GM12874 (cell line): ENCODE measurements around the gene IFT25.

Experiments
- CTCF ChIP-seq: IDR thresholded peaks from 2 replicates; pipeline ENCODE4 v1.5.1; 2011; ENCODE audit warnings: low read depth, mild to moderate bottlenecking, control low read depth, low read length, moderate library complexity; ENCODE audit not compliant: insufficient read depth

The IFT25 gene

GRCh38 chr1:53899206-53899628, 46.3 kb downstream of the IFT25 start:
- TF ChIP-seq CTCF: no peak

GRCh38 chr1:53896635-53897229, 48.8 kb downstream of the IFT25 start:
- no peak for TF ChIP-seq CTCF

GRCh38 chr1:53895421-53895820, 50.1 kb downstream of the IFT25 start:
- TF ChIP-seq CTCF: no peak

DNA sequence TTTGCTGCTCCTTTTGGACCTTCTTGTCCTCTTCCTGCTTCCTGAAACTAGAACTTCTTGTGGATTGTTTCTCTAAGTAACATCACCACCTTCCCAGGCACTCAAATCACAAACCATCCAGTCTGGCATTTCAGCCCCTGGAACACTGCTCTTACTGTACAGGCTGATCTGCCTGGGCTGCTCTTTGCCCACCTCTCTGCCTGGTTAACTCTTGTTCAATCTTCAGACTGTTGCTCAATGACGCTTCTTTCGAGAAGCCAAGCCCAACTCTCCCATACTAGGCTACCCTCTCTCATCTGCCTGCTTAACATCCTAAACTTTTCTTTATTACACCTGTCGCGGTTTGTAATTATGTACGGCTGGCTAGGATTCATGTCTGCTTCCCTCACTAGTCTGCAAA, 50.9 kb downstream of the IFT25 start:
- TF ChIP-seq CTCF: no peak

DNA sequence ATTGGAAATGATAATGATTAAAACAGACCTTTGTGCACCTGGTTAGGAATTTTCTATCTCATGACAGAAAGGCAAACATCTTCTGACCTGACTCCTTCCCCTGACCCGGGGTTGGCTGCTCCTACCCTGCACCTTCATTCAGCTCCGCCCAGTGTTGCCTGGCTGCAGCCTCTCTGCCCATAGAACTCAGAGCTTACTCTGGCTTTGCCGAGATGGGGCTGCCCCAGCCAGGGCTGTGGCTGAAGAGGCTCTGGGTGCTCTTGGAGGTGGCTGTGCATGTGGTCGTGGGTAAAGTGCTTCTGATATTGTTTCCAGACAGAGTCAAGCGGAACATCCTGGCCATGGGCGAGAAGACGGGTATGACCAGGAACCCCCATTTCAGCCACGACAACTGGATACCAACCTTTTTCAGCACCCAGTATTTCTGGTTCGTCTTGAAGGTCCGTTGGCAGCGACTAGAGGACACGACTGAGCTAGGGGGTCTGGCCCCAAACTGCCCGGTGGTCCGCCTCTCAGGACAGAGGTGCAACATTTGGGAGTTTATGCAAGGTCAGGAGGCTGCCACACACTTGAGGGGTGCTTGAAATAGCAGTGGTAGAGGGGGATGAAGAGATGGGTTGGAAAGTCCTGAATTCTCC, 51.4 kb downstream of the IFT25 start, which contains the start of gene DIO1:
Gene DIO1, plus strand, starts transcription at position 189 of the 638 bp plus-strand sequence. Its CDS starts 24 bp downstream, at position 213.
- no peak for TF ChIP-seq CTCF

DNA sequence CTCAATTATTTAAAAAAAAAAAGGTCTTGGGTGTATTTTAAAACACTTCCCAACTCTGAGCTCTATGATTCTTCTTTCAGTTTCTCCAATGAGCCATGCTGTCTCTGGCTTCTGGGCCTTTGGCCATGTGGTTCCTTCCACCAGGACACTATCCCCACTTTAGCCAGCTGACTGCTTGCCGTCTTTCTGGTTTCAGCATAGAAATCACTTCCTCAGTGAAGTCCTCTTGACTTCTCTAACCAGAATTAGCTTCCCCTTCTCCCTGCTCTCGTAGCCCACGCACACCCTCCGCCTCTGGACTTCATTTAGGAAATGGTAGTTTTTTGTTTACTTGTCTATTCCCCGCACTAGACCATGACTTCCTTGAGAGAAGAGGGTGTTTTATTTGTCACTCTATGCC, 52.6 kb downstream of the IFT25 start:
- TF ChIP-seq CTCF: no peak

- no peak for TF ChIP-seq CTCF
These were observed 53.8 kb downstream of the IFT25 start for GRCh38 chr1:53891678-53892077.
